ENCODE measurements around the gene ZSWIM1. TPM values are rescaled to one million over a fixed set of nuclear protein-coding genes. Genes with fewer than 3 reads are reported as not detected.

Gene ZSWIM1
- total RNA-seq, 1 experiment from 2014 or later: 7.6 TPM

- Mint-ChIP-seq H3K36me3 (ENCODE audit: insufficient read depth, unreplicated experiment) (no peaks in the 10 kb centered on the region), H3K27me3 (ENCODE audit: insufficient read depth, unreplicated experiment) (peaks cover 25% of the 10 kb centered on the region), H3K4me1 (ENCODE audit: insufficient read depth, unreplicated experiment) (peaks cover 11% of the 10 kb centered on the region), H3K27ac (ENCODE audit: low read depth, unreplicated experiment) (no peak overlapping the region), H3K4me3 (ENCODE audit: unreplicated experiment) (no peak overlapping the region), H3K9me3 (ENCODE audit: unreplicated experiment) (no peaks in the 10 kb centered on the region)
- ChIA-PET CTCF (interaction anchor here (0.6 to 2.0 kb wide), 4 partner anchors 9 to 831 kb away, joined by 3 to 7 read pairs (median 3); partner anchors contain the start of gene CTSA), POLR2A (interaction anchor here (0.8 to 3.2 kb wide), 4 partner anchors 13 to 30 kb away, joined by 4 to 20 read pairs (median 4); partner anchors contain the start of genes CTSA, NEURL2 and PCIF1)
- no TSS peak for BruUV-seq (replicated peaks)
- TF ChIP-seq CTCF (IDR thresholded peaks at IDR 0.05; ENCODE audit: unreplicated experiment): no peak
- intact Hi-C loops (cut with micrococcal nuclease): no loop called here
- DNase-seq (ENCODE audit: unreplicated experiment): no peak
These were observed 40.5 kb downstream of the ZSWIM1 start for GRCh38 chr20:45921337-45922189.

- Mint-ChIP-seq H3K4me1 (ENCODE audit: insufficient read depth, unreplicated experiment) (peaks cover 11% of the 10 kb centered on the region), H3K4me3 (ENCODE audit: unreplicated experiment) (no peak overlapping the region)
- CTCF ChIA-PET: interaction anchor here (0.6 to 1.4 kb wide), 6 partner anchors 9 to 154 kb away, joined by 3 to 7 read pairs (median 4); no protein-coding TSS in a partner anchor
These were observed 43.6 kb downstream of the ZSWIM1 start for GRCh38 chr20:45924391-45925261.

GRCh38 chr20:45925821-45926506 is 44.9 kb downstream of the ZSWIM1 start:
- no peak for DNase-seq (ENCODE audit: unreplicated experiment)
- ChIA-PET POLR2A (interaction anchor here (0.8 to 3.5 kb wide), 6 partner anchors 9 to 69 kb away, joined by 3 to 49 read pairs (median 4); partner anchors contain the start of gene PCIF1), CTCF (interaction anchor here (0.7 to 1.4 kb wide), 4 partner anchors 33 to 127 kb away, joined by 3 to 7 read pairs (median 5); no protein-coding TSS in a partner anchor)
- Mint-ChIP-seq H3K27me3 (ENCODE audit: insufficient read depth, unreplicated experiment) (peaks cover 14% of the 10 kb centered on the region), H3K4me3 (ENCODE audit: unreplicated experiment) (no peak overlapping the region), H3K4me1 (ENCODE audit: insufficient read depth, unreplicated experiment) (peaks cover 5% of the 10 kb centered on the region), H3K27ac (ENCODE audit: low read depth, unreplicated experiment) (no peak overlapping the region), H3K9me3 (ENCODE audit: unreplicated experiment) (no peaks in the 10 kb centered on the region), H3K36me3 (ENCODE audit: insufficient read depth, unreplicated experiment) (no peaks in the 10 kb centered on the region)
- no TSS peak for BruUV-seq (replicated peaks)
- intact Hi-C loops (cut with micrococcal nuclease): no loop called here
- TF ChIP-seq CTCF (IDR thresholded peaks at IDR 0.05; ENCODE audit: unreplicated experiment): no peak

More at GRCh38 chr20:45924391-45925261, 43.6 kb downstream of the ZSWIM1 start:
- H3K27ac Mint-ChIP-seq (ENCODE audit: low read depth, unreplicated experiment): peak overlapping the region; percentile 63
- POLR2A ChIA-PET: interaction anchor here (0.7 to 3.5 kb wide), 8 partner anchors 10 to 1581 kb away, joined by 3 to 49 read pairs (median 4); partner anchors contain the start of gene PCIF1
- intact Hi-C loops (cut with micrococcal nuclease): no loop called here
- no peak for DNase-seq (ENCODE audit: unreplicated experiment)
- H3K27me3 Mint-ChIP-seq (ENCODE audit: insufficient read depth, unreplicated experiment): peaks cover 20% of the 10 kb centered on the region
- no peaks in the 10 kb centered on the region for H3K9me3 Mint-ChIP-seq (ENCODE audit: unreplicated experiment)
- no TSS peak for BruUV-seq (replicated peaks)
- H3K36me3 Mint-ChIP-seq (ENCODE audit: insufficient read depth, unreplicated experiment): no peaks in the 10 kb centered on the region
- TF ChIP-seq CTCF (IDR thresholded peaks at IDR 0.05; ENCODE audit: unreplicated experiment): no peak

Data from MCF 10A (cell line).